Ammon's horn (tissue), 1 donor: ENCODE results near the gene TIAM1.
A peak's percentile ranks its signal among the peaks of the same experiment; 100 is the strongest.

ENCODE experiments used
- DNase-seq: peaks from one replicate; pipeline ENCODE4 v3.0.0-alpha.2; 2016; ENCODE audit warnings: low spot score

TIAM1 gene

GRCh38 chr21:31352836-31353235, 8.8 kb upstream of the TIAM1 start:
- DNase-seq: no peak

- DNase-seq: no peak
These were observed 7.9 kb upstream of the TIAM1 start for GRCh38 chr21:31351960-31352359.

GRCh38 chr21:31351438-31351837, 7.4 kb upstream of the TIAM1 start:
- DNase-seq: no peak

- no peak for DNase-seq
These were observed 5.1 kb upstream of the TIAM1 start for GRCh38 chr21:31349208-31349607.

GRCh38 chr21:31348188-31348587, 4.1 kb upstream of the TIAM1 start:
- no peak for DNase-seq

- peak; percentile 64 for DNase-seq
These were observed 3.5 kb upstream of the TIAM1 start for GRCh38 chr21:31347435-31348032.

- no peak for DNase-seq
These were observed 2.3 kb upstream of the TIAM1 start for GRCh38 chr21:31346256-31346821.

GRCh38 chr21:31345136-31345535, 1.1 kb upstream of the TIAM1 start:
- no peak for DNase-seq

GRCh38 chr21:31343030-31343510, 991 bp downstream of the TIAM1 start:
- DNase-seq: no peak

GRCh38 chr21:31342348-31342747, 1.7 kb downstream of the TIAM1 start:
- no peak for DNase-seq

- DNase-seq: no peak
These were observed 3.0 kb downstream of the TIAM1 start for GRCh38 chr21:31340942-31341487.

GRCh38 chr21:31340514-31340913, 3.5 kb downstream of the TIAM1 start:
- DNase-seq: no peak

- DNase-seq: no peak
These were observed 4.3 kb downstream of the TIAM1 start for GRCh38 chr21:31339721-31340120.

GRCh38 chr21:31338908-31339368, 5.1 kb downstream of the TIAM1 start:
- DNase-seq: no peak

GRCh38 chr21:31337996-31338907, 5.8 kb downstream of the TIAM1 start:
- no peak for DNase-seq

- no peak for DNase-seq
These were observed 7.0 kb downstream of the TIAM1 start for GRCh38 chr21:31337086-31337485.

- no peak for DNase-seq
These were observed 7.4 kb downstream of the TIAM1 start for GRCh38 chr21:31336739-31337040.

- peak; percentile 87 for DNase-seq
These were observed 7.9 kb downstream of the TIAM1 start for GRCh38 chr21:31335957-31336738.

GRCh38 chr21:31334648-31335121, 9.4 kb downstream of the TIAM1 start:
- peak; percentile 50 for DNase-seq

GRCh38 chr21:31332525-31332924, 11.5 kb downstream of the TIAM1 start:
- DNase-seq: no peak

GRCh38 chr21:31331231-31331630, 12.8 kb downstream of the TIAM1 start:
- DNase-seq: no peak

GRCh38 chr21:31330144-31330483, 13.9 kb downstream of the TIAM1 start:
- DNase-seq: no peak
